ENCODE measurements around the gene ZNF865.

DNA sequence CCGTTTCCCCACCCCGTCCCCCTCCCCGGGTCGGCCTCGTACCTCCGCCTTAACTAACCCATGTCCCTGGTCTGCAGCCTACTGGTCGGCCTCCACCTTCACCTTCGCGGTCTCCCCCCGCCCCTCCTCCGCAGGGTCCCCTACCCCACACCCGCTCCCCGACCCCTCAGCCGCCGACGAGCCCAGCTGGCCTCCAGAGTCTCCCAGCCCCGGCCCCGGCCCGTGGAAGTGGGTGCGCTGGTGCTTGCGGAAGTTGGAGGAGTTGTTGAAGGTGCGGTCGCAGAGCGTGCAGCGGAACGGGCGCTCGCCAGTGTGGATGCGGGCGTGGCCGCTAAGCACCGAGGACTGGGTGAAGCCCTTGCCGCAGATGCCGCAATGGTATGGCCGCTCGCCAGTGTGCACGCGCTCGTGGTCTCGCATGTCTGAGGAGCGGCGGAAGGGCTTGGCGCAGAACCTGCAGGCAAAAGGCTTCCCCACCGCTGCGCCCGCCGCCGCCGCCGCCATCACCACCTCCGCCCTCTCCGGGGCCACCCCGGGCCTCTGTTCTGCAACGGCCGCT lies 16.3 kb downstream of the ZNF865 start:
- TF ChIP-seq EZH2 (IDR thresholded peaks at IDR 0.05; ENCODE audit: low read length, unreplicated experiment), result no peak
- TF ChIP-seq, protein P1, sequence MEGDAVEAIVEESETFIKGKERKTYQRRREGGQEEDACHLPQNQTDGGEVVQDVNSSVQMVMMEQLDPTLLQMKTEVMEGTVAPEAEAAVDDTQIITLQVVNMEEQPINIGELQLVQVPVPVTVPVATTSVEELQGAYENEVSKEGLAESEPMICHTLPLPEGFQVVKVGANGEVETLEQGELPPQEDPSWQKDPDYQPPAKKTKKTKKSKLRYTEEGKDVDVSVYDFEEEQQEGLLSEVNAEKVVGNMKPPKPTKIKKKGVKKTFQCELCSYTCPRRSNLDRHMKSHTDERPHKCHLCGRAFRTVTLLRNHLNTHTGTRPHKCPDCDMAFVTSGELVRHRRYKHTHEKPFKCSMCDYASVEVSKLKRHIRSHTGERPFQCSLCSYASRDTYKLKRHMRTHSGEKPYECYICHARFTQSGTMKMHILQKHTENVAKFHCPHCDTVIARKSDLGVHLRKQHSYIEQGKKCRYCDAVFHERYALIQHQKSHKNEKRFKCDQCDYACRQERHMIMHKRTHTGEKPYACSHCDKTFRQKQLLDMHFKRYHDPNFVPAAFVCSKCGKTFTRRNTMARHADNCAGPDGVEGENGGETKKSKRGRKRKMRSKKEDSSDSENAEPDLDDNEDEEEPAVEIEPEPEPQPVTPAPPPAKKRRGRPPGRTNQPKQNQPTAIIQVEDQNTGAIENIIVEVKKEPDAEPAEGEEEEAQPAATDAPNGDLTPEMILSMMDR (conservative IDR thresholded peaks at IDR 0.05; ENCODE audit: low read depth, low read length), result no peak
- no peak for TF ChIP-seq EZH2phosphoT487 (IDR thresholded peaks at IDR 0.05; ENCODE audit: borderline replicate concordance, low read length)

Data from PC-3 (cell line).